ENCODE data around the gene SEMA4D.
"Not testable (repeated sequence)": the region's sequence is repeated elsewhere in the genome, so short reads cannot be mapped to it uniquely, and the experiment has no call there.

Gene SEMA4D

GRCh38 chr9:89480825-89481537 lies 16.9 kb downstream of the SEMA4D start:
- DNase-seq, result no peak

DNA sequence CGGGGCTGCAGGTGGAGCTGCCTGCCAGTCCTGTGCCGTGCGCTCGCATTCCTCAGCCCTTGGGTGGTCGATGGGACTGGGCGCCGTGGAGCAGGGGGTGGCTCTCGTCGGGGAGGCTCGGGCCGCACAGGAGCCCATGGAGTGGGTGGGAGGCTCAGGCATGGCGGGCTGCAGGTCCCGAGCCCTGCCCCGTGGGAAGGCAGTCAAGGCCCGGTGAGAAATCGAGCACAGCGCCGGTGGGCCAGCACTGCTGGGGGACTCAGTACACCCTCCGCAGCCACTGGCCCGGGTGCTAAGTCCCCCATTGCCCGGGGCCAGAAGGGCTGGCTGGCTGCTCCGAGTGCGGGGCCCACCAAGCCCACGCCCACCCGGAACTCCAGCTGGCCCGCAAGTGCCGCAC lies 17.5 kb downstream of the SEMA4D start:
- not testable (repeated sequence) for DNase-seq

DNA sequence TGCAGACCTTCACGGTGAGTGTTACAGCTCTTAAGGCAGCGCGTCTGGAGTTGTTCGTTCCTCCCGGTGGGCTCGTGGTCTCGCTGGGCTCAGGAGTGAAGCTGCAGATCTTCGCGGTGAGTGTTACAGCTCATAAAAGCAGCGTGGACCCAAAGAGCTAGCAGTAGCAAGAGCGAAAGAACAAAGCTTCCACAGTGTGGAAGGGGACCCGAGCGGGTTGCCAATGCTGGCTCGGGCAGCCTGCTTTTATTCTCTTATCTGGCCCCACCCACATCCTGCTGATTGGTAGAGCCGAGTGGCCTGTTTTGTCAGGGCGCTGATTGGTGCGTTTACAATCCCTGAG lies 18.3 kb downstream of the SEMA4D start:
- not testable (repeated sequence) for DNase-seq

- DNase-seq, result no peak
Measured at GRCh38 chr9:89478821-89479668, 18.9 kb downstream of the SEMA4D start.

- no peak for DNase-seq
Measured at GRCh38 chr9:89477811-89478630, 19.9 kb downstream of the SEMA4D start.

- no peak for DNase-seq
Measured at GRCh38 chr9:89477384-89477783, 20.5 kb downstream of the SEMA4D start.

- no peak for DNase-seq
Measured at GRCh38 chr9:89476546-89476945, 21.4 kb downstream of the SEMA4D start.

DNA sequence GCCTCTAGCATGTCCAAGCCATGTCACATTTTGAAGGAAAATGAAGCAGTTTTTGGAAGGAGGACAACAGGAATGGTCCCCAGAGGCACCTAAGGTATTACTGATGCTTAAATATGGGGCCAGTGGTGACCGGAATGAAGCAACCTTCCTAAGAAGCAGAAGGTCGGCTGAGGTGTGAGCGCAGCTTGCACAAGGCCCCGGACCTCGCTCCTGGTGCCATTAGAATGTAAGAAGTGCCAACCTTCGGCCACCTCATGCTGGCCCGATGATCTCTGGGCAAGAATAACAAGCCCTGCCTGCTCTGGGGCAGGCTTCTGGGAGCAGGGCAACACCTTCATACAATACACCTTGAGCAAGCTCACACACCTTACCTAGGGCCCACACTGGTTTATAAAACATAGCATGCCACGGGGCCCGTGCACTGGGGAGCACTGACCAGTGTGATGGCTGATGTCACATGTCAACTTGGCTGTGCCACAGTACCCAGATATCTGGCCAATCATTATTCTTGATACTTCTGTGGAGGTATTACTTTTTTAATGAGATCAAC lies 21.9 kb downstream of the SEMA4D start:
- no peak for DNase-seq

DNA sequence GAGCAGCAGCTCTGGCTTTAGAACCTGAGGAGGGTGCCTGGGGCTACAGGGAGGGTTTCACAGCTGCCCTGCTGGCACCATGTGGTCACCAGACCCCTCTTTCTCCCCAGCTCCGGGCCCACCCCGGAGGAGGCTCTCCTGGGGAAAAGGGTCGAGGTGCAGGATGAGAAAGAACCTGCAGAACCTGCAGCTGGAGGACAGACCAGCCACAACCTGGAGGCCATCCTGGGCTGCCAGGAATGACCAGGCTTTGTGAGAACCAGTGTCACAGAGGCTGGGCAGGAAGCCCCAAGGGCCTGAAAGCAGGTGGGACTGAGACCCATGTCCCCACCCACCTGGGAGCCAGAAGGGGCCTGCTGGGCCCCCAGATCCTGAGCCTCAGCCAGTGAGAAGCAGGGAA lies 23.0 kb downstream of the SEMA4D start:
- no peak for DNase-seq

DNA sequence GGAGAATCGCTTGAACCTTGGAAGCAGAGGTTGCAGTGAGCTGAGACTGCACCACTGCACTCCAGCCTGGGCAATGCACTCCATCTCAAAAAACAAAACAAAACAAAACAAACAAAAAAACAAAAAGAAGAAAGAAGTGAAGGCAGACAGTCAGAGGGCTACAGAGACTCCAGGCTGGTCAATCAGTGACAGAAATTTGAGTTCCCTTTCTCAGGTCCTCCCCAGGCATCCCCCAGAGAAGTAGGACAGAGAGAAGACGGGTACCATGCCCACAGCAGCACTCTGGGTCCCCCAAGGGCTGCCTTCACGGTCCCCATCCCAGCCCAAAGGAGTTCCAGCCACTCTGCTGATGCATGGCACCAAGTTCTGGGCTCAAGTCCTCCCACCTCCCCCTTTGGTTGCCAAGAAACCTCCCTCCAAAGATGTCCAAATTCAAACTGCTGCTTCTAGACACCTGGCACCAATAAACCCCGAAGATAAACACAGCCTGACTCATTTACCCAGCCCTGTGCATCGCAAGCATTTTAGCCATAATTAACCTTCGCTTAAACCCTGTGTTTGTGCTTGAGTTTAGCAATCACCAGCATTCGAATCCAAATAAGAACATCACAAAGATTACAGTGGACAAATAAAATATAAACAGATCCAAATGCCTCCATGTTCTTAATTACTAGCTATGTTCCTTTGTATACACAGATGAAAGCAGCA lies 24.0 kb downstream of the SEMA4D start:
- DNase-seq, result no peak

DNA sequence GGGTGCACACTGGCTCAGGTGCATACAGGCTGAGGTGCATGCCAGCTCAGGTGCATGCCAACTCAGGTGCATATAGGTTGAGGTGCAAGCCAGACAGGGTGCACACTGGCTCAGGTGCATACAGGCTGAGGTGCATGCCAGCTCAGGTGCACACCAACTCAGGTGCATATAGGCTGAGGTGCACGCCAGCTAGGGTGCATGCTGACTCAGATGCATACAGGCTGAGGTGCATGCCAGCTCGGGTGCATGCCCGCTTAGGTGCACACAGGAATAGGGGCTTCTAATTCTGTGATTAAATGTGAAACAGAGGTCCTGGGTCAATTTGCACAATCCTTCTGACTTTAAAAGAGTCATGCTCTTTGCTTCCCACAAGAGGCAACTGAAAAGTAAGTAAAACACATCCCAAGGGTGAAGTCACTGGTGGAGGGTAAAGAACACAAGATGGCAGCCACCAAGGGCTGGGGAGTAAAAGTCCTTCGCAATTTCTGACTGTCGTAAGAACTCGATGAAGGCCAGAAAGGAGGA lies 26.1 kb downstream of the SEMA4D start:
- not testable (repeated sequence) for DNase-seq

GRCh38 chr9:89471390-89471789 lies 26.5 kb downstream of the SEMA4D start:
- no peak for DNase-seq

- DNase-seq, result no peak
Measured at GRCh38 chr9:89470224-89470839, 27.6 kb downstream of the SEMA4D start.

DNA sequence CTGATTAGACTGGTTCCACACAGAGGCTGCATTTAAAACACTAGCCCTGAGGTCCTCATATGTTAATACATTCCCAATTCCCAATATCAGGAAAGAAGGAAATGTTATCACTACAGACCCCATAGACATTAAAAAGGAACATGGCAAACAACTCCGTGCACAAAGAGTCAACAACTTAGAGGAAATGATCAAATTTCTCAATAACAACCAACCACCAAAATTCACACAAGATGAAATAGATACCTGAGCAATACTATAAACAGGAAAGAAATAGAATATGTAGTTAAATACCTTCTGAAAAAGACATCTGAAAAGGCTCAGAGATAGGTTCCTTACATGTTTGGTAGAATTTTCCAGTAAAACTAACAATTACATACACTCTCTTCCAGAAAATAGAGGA lies 28.9 kb downstream of the SEMA4D start:
- no peak for DNase-seq

DNA sequence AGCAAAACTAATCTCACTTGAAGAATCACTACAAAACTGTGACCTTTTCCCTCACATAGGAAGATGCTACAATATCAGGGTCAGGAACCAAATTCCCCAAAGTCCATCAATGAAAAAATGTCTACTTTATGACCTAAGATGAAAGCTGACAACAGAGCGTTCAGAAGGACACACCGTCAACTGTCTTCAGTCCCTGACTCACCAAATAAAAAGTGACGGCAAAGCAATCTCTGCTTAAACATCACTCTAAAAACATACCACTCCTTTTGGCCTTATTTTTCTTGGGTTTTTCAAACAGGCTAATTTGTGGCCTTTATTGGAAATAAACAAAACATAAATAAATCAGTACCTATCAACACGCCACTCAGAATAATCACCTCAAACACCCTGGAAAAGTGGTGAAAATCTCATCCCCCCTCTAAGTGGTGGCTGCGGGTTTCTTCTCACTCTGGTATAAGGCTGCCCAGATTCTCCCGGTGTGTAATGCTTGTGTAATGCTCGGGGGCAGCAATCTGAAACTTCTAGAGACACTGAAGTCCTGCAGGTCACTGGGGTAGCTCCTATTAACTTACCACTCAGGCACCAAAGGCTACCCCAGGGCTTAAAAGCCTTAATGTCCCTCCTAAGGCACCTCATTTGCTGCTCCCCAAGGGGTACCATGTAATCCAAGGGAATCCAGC lies 29.5 kb downstream of the SEMA4D start:
- no peak for DNase-seq

DNA sequence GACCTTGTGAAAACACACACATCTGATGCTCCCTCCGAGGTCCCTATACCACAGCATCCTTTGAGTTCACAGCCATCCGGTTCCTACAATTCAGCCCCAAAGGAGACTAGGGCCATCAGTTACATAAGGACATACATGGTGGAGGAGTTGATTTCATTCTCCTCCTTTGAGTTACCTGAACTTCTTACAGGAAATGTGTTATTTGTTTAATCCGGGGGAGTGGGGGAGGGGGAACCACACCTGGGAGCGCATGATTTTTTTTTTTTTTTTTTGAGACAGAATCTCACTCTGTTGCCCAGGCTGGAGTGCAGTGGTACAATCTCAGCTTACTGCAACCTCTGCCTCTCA lies 30.7 kb downstream of the SEMA4D start:
- no peak for DNase-seq

- DNase-seq, result no peak
Measured at GRCh38 chr9:89466451-89467277, 31.2 kb downstream of the SEMA4D start.

DNA sequence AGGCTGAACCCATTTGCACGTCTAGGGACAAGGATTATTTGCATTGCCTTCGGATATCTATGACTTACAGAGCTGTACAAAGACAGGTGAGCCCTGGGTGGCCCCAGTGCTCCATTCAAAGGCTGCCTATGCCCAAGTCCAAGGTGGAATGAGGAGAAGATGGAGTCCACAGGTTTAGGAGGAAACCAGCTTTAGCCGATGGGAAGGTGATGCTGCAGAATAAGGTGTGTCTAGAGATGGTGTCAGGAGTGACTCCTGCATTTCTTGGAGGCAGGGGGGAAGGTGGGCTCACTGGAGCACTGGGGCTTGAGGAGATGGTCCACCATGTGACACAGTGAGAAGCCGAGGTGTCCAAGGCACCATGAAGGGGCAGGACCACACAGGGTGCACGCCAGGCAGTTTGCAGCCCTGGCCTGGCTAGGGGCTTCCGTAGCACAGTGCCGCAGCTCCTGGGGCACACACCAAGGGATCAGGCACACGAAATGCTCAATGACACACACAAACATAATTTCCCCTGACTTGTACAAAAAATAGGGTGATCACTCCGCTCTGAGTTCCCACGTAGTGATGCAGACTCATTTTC lies 32.1 kb downstream of the SEMA4D start:
- no peak for DNase-seq

DNA sequence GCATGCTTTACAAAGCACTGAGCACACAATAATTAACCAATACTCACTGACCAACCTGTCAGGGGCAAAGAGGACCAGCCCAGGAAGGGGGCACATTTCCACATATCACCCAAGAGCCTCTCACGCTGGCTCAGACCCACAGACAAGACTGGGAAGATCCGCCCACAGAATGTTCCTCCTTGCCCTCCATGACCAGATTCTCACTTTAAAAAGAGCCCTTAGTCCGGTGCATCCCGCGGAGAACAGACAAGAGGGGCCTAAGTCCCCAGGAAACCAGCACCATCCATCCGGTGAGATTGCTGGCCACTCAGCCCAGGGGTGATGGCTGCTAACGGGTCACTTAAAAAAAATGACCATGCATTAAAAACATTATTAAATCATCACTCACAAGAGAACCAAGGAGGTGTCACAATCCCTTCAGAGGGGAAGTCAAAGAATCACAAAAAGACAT lies 32.9 kb downstream of the SEMA4D start:
- no peak for DNase-seq
